SK-N-SH (cell line): Measurements from ENCODE around the gene DNAH14. TPM values are rescaled to one million over a fixed set of nuclear protein-coding genes. Genes with fewer than 3 reads are reported as not detected.

ENCODE experiments used
- CTCF ChIA-PET: fragments of 300-600, 350-600 bp; formaldehyde crosslinking; extraction: SDS; loops from one replicate; lab custom pipeline; 2021; lab: Yijun Ruan, JAX
- POLR2A ChIA-PET: fragments of 350-600 bp; sonication (Branson Sonifier 250); formaldehyde crosslinking; extraction: SDS; loops from one replicate; lab custom pipeline; 2020; ENCODE audit warnings: antibody characterized with exemption, inconsistent platforms; lab: Yijun Ruan, JAX
- DNase-seq: peaks from one replicate; pipeline ENCODE4 v3.0.0; 2012
- H2AFZ ChIP-seq: fragments of 200-600 bp; sonication (generic); 2 replicates; pipeline ENCODE4 v1.8.1; 2016; ENCODE audit warnings: antibody characterized with exemption, mild to moderate bottlenecking, low read depth
- H3F3A ChIP-seq: fragments of 200-600 bp; sonication (generic); replicated peaks from 2 replicates; pipeline ENCODE3; 2016; ENCODE audit warnings: antibody characterized with exemption, mild to moderate bottlenecking; ENCODE audit not compliant: insufficient read depth
- H3K27ac ChIP-seq, 2 experiments: fragments of 200-500 bp in 1 of 2; fragments of 200-600 bp in 1 of 2; sonication (Bioruptor generic) in 1 of 2; sonication (generic), shearing (Covaris generic) in 1 of 2; 2 replicates each; pipeline versions ENCODE4 v1.5.1 to v1.6.1; 2014 to 2016; ENCODE audit warnings: low read depth in 2 of 2, inconsistent platforms in 1 of 2, low read length in 1 of 2, mild to moderate bottlenecking in 1 of 2, mixed read lengths in 1 of 2
- H3K27me3 ChIP-seq: fragments of 200-600 bp; sonication (generic), shearing (Covaris generic); 2 replicates; pipeline ENCODE4 v1.6.1; 2016; ENCODE audit warnings: mixed run types; ENCODE audit not compliant: insufficient read depth
- H3K36me3 ChIP-seq, 2 experiments: fragments of 200-500 bp in 1 of 2; fragments of 200-600 bp in 1 of 2; sonication (Bioruptor generic) in 1 of 2; sonication (generic) in 1 of 2; replicated peaks in 1 of 2; 2 replicates each; pipeline versions ENCODE3 to v1.5.1; 2014 to 2016; ENCODE audit warnings: low read length in 1 of 2, mild to moderate bottlenecking in 1 of 2; ENCODE audit not compliant: insufficient read depth in 2 of 2, control insufficient read depth in 1 of 2
- H3K4me1 ChIP-seq, 2 experiments: fragments of 200-500 bp in 1 of 2; fragments of 200-600 bp in 1 of 2; sonication (Bioruptor generic) in 1 of 2; sonication (generic), shearing (Covaris generic) in 1 of 2; 2 replicates each; pipeline versions ENCODE4 v1.5.1 to v1.6.1; 2014 to 2016; ENCODE audit warnings: low read depth in 1 of 2, low read length in 1 of 2, mixed run types in 1 of 2; ENCODE audit not compliant: insufficient read depth in 2 of 2, control insufficient read depth in 1 of 2
- H3K4me2 ChIP-seq: fragments of 200-600 bp; sonication (generic), shearing (Covaris generic); 2 replicates; pipeline ENCODE4 v1.6.1; 2017; ENCODE audit warnings: mixed run types
- H3K4me3 ChIP-seq, 2 experiments: fragments of 200-500 bp in 1 of 2; fragments of 200-600 bp in 1 of 2; sonication (Bioruptor generic) in 1 of 2; sonication (generic), shearing (Covaris generic) in 1 of 2; 2 replicates each; pipeline versions ENCODE4 v1.5.1 to v1.8.1; 2014 to 2016; ENCODE audit warnings: low read depth in 2 of 2, inconsistent platforms in 1 of 2, low read length in 1 of 2, mild to moderate bottlenecking in 1 of 2, mixed read lengths in 1 of 2, moderate library complexity in 1 of 2
- H3K79me2 ChIP-seq: fragments of 200-600 bp; sonication (generic); 2 replicates; pipeline ENCODE4 v1.8.1; 2017; ENCODE audit warnings: mild to moderate bottlenecking; ENCODE audit not compliant: insufficient read depth
- H3K9ac ChIP-seq: fragments of 200-600 bp; sonication (generic); 2 replicates; pipeline ENCODE4 v1.6.1; 2017; ENCODE audit warnings: mixed run types
- H3K9me2 ChIP-seq: fragments of 200-600 bp; sonication (generic); 2 replicates; pipeline ENCODE4 v1.6.1; 2017; ENCODE audit warnings: mixed run types
- H3K9me3 ChIP-seq: fragments of 200-600 bp; sonication (generic); 2 replicates; pipeline ENCODE4 v1.6.1; 2017; ENCODE audit warnings: mixed run types, mild to moderate bottlenecking, moderate library complexity
- H4K20me1 ChIP-seq: fragments of 200-600 bp; sonication (generic); 2 replicates; pipeline ENCODE4 v1.6.1; 2017; ENCODE audit warnings: mild to moderate bottlenecking, mixed run types; ENCODE audit not compliant: insufficient read depth
- EP300 ChIP-seq, 2 experiments: IDR thresholded peaks; 2 replicates each; pipeline versions ENCODE4 v1.4.0 to v1.6.1; 2012; ENCODE audit warnings: borderline replicate concordance in 1 of 2, low read depth in 1 of 2, low read length in 1 of 2
- EZH2phosphoT487 ChIP-seq: fragments of 200-600 bp; sonication (generic); IDR thresholded peaks from 2 replicates; pipeline ENCODE4 v1.6.1; 2017; ENCODE audit warnings: low read depth, mixed run types, mild to moderate bottlenecking, antibody characterized with exemption, moderate library complexity, borderline replicate concordance
- GATA2 ChIP-seq: sonication (generic); formaldehyde crosslinking; IDR thresholded peaks from 2 replicates; pipeline ENCODE4 v1.5.0; 2020; ENCODE audit warnings: mild to moderate bottlenecking, missing genetic modification reagents
- JUND ChIP-seq: IDR thresholded peaks from 2 replicates; pipeline ENCODE4 v1.4.0; 2012
- NRF1 ChIP-seq: IDR thresholded peaks from 2 replicates; pipeline ENCODE4 v1.6.1; 2012; ENCODE audit warnings: low read depth, mild to moderate bottlenecking, low read length
- RCOR1 ChIP-seq: fragments of 150-350 bp; IDR thresholded peaks from 2 replicates; pipeline ENCODE4 v1.6.1; 2017; ENCODE audit warnings: antibody characterized with exemption, low read length
- SMC3 ChIP-seq: IDR thresholded peaks from 2 replicates; pipeline ENCODE4 v1.6.1; 2012; ENCODE audit warnings: low read depth, low read length, improper control_type of control experiment
- USF1 ChIP-seq: IDR thresholded peaks from 2 replicates; pipeline ENCODE4 v1.4.0; 2012; ENCODE audit warnings: low read depth, borderline replicate concordance
- USF2 ChIP-seq: fragments of 150-350 bp; IDR thresholded peaks from 2 replicates; pipeline ENCODE4 v1.6.1; 2017; ENCODE audit warnings: antibody characterized with exemption, low read length, low read depth, borderline replicate concordance
- YY1 ChIP-seq: IDR thresholded peaks from 2 replicates; pipeline ENCODE4 v1.4.0; 2012; ENCODE audit warnings: low read depth, mild to moderate bottlenecking
- WGBS: methylation state at CpG from one replicate; pipeline ENCODE4 v1.1.6; 2017; ENCODE audit warnings: low lambda C conversion rate; 5-methylcytosine and 5-hydroxymethylcytosine counted together
- polyA plus RNA-seq, 3 experiments: library from polyadenylated mRNA; depleted of rRNA; stranded (reverse); fragments of >200 nt; gene quantifications; 2 replicates each; pipeline ENCODE4 v1.2.3, GENCODE V29; 2012
- TF ChIP-seq, protein P1 (sequence below): IDR thresholded peaks from 2 replicates; pipeline ENCODE4 v1.4.0; 2012; ENCODE audit warnings: low read depth, borderline replicate concordance

The DNAH14 gene
- polyA plus RNA-seq, 1 of the 3 experiments (the other 2 are of a cell fraction) = 8.0 TPM

DNA sequence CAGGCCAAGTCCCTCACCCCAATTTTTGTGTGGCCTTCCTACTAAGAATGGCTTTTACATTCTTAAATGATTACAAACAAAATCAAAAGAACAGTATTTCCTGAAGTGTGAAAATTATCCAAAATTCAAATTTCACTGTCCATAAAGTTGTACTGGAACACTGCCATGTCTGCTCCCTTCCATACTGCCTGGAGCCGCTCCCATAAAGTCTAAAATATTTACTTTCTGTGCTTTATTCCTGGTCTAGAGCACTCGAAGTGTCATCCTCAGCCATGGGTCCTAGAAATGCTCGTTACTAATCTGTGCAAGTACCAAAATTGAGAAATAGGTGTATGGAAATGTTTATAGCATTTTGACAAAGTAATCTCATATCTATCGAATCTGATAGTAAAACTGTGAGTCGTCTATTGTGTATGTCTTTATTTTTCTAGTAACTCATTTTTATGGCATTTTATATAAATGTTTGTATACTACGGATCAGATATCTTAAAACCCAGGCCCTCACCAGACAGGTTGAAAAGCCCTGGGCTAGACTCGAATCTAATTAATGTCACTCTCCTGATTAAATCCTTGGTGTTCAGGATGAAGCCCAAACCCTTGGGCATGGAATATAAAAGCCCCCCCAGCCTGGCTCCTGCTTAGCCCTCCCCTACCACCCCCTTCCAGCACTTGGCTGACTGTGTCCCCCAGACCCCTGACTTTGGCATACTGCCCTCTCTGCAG is 493.5 kb downstream of the DNAH14 start (continued):
- TF ChIP-seq USF2 = no peak
- TF ChIP-seq, all 33 proteins: peak for 2

GRCh38 chr1:225423518-225423855 is 494.0 kb downstream of the DNAH14 start:
- Histone ChIP-seq H3K4me2 (peak overlapping the region; percentile 91; the same call in 1 of the 2 replicates), H4K20me1 (peaks cover 13% of the 10 kb centered on the region), H2AFZ (no peak overlapping the region), H3F3A (peaks cover 21% of the 10 kb centered on the region), H3K9me3 (no peaks in the 10 kb centered on the region), H3K36me3 (peaks cover 21 to 23% of the 10 kb centered on the region in 2 experiments), H3K79me2 (peaks cover 68% of the 10 kb centered on the region)
- POLR2A ChIA-PET = no interaction called here
- no peak for DNase-seq
- no peak for TF ChIP-seq EP300 (IDR thresholded peaks at IDR 0.05; ENCODE audit: borderline replicate concordance in 1 of 2, low read depth in 1 of 2, low read length in 1 of 2)
- TF ChIP-seq EZH2phosphoT487 = no peak
- no peak for TF ChIP-seq NRF1
- no peak for TF ChIP-seq YY1
- TF ChIP-seq RCOR1 = no peak
- no peak for TF ChIP-seq USF1
- no peak for TF ChIP-seq JUND
- TF ChIP-seq GATA2 = no peak
- TF ChIP-seq, protein P1, sequence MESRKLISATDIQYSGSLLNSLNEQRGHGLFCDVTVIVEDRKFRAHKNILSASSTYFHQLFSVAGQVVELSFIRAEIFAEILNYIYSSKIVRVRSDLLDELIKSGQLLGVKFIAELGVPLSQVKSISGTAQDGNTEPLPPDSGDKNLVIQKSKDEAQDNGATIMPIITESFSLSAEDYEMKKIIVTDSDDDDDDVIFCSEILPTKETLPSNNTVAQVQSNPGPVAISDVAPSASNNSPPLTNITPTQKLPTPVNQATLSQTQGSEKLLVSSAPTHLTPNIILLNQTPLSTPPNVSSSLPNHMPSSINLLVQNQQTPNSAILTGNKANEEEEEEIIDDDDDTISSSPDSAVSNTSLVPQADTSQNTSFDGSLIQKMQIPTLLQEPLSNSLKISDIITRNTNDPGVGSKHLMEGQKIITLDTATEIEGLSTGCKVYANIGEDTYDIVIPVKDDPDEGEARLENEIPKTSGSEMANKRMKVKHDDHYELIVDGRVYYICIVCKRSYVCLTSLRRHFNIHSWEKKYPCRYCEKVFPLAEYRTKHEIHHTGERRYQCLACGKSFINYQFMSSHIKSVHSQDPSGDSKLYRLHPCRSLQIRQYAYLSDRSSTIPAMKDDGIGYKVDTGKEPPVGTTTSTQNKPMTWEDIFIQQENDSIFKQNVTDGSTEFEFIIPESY = no peak
- no peak for TF ChIP-seq SMC3
- TF ChIP-seq, all 33 proteins: peak for 0
- Histone ChIP-seq H3K4me1 (peaks cover 34 to 44% of the 10 kb centered on the region in 2 experiments; a peak in 3 of 4 replicates), H3K27me3 (no peaks in the 10 kb centered on the region), H3K4me3 (no peak overlapping the region), H3K9ac (no peak overlapping the region), H3K27ac (peak overlapping the region in 1 of 2 experiments; percentile 93; a peak in 2 of 4 replicates), H3K9me2 (no peaks in the 10 kb centered on the region)
- 66% methylated on average over 2 of the region's 2 CpGs for WGBS
- CTCF ChIA-PET = interaction anchor here (1.1 kb wide), 1 partner anchor 51 kb away, joined by 3 read pairs; no protein-coding TSS in a partner anchor
